Transverse colon (tissue), 3 donors: ENCODE results near the gene SYTL5.

ENCODE experiments used
- EP300 ChIP-seq: sonication (generic); formaldehyde crosslinking; IDR thresholded peaks from one replicate; pipeline ENCODE4 v1.6.1; 2017; ENCODE audit warnings: antibody characterized with exemption, low read depth
- POLR2A ChIP-seq: fragments of 450-650 bp; IDR thresholded peaks from one replicate; pipeline ENCODE4 v1.6.1; 2016; ENCODE audit warnings: antibody characterized with exemption, mild to moderate bottlenecking, moderate library complexity
- TF ChIP-seq, protein P1 (sequence below), 5 experiments: fragments of 200-600 bp in 3 of 5; fragments of 450-650 bp in 2 of 5; sonication (generic) in 3 of 5; IDR thresholded peaks; 1 replicate in 2 of 5; 2 replicates in 3 of 5; pipeline ENCODE4 v1.5.1; 2016 to 2017; ENCODE audit warnings: antibody characterized with exemption in 5 of 5, inconsistent platforms in 3 of 5, mild to moderate bottlenecking in 2 of 5, moderate library complexity in 1 of 5

GRCh38 chrX:38000706-38001105 is 5.6 kb upstream of the SYTL5 start:
- TF ChIP-seq POLR2A = no peak
- TF ChIP-seq, protein P1, sequence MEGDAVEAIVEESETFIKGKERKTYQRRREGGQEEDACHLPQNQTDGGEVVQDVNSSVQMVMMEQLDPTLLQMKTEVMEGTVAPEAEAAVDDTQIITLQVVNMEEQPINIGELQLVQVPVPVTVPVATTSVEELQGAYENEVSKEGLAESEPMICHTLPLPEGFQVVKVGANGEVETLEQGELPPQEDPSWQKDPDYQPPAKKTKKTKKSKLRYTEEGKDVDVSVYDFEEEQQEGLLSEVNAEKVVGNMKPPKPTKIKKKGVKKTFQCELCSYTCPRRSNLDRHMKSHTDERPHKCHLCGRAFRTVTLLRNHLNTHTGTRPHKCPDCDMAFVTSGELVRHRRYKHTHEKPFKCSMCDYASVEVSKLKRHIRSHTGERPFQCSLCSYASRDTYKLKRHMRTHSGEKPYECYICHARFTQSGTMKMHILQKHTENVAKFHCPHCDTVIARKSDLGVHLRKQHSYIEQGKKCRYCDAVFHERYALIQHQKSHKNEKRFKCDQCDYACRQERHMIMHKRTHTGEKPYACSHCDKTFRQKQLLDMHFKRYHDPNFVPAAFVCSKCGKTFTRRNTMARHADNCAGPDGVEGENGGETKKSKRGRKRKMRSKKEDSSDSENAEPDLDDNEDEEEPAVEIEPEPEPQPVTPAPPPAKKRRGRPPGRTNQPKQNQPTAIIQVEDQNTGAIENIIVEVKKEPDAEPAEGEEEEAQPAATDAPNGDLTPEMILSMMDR (IDR thresholded peaks at IDR 0.05) = no peak
- TF ChIP-seq EP300 = no peak
